VCaP (cell line): ENCODE results near the gene DCTPP1.

Experiments used
- H3K27ac ChIP-seq: fragments of 450-650 bp; 2 replicates; pipeline ENCODE4 v1.5.1; 2017
- TF ChIP-seq, protein P1 (sequence below): fragments of 450-650 bp; conservative IDR thresholded peaks from 2 replicates; pipeline ENCODE4 v1.5.1; 2017; ENCODE audit warnings: mild to moderate bottlenecking, moderate library complexity

The DCTPP1 gene

GRCh38 chr16:30381291-30382041 lies 48.4 kb downstream of the DCTPP1 start:
- TF ChIP-seq, protein P1, sequence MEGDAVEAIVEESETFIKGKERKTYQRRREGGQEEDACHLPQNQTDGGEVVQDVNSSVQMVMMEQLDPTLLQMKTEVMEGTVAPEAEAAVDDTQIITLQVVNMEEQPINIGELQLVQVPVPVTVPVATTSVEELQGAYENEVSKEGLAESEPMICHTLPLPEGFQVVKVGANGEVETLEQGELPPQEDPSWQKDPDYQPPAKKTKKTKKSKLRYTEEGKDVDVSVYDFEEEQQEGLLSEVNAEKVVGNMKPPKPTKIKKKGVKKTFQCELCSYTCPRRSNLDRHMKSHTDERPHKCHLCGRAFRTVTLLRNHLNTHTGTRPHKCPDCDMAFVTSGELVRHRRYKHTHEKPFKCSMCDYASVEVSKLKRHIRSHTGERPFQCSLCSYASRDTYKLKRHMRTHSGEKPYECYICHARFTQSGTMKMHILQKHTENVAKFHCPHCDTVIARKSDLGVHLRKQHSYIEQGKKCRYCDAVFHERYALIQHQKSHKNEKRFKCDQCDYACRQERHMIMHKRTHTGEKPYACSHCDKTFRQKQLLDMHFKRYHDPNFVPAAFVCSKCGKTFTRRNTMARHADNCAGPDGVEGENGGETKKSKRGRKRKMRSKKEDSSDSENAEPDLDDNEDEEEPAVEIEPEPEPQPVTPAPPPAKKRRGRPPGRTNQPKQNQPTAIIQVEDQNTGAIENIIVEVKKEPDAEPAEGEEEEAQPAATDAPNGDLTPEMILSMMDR, result no peak
- H3K27ac ChIP-seq, result no peak overlapping the region

GRCh38 chr16:30380803-30381208 lies 49.0 kb downstream of the DCTPP1 start:
- TF ChIP-seq, protein P1, result no peak
- H3K27ac ChIP-seq, result no peak overlapping the region

DNA sequence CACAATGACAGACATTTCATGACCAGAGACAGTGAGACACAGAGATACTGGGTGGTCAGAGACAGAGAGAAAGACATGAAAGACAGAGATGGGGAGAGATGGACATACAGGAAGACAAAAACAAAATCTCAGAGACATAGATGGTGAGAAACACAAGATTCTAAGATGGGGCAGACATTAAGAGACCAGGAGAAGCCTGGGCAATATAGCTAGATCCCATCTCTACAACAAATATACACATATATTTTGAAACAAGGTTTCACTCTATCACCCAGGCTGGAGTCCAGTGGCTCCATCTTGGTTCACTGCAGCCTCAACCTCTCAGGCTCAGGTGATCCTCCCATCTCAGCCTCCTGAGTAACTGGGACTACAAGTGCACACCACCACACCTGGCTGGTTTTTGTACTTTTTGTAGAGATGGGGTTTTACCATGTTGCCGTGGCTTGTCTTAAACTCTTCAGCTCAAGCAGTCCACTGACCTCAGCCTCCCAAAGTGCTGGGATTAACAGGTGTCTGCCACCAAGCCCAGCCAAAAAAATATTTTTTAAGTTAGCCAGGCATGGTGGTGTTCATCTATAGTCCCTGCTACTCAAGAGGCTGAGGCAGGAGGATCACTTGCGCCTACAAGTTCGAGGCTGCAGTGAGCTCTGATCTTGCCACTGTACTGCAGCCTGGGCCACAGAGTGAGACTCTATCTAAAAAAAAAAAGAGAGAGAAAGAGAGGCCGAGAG lies 49.6 kb downstream of the DCTPP1 start:
- TF ChIP-seq, protein P1, result no peak
- H3K27ac ChIP-seq, result no peak overlapping the region

- TF ChIP-seq, protein P1, result no peak
- peak overlapping the region; percentile 93 for H3K27ac ChIP-seq
These were observed 50.6 kb downstream of the DCTPP1 start for GRCh38 chr16:30379158-30379783.

DNA sequence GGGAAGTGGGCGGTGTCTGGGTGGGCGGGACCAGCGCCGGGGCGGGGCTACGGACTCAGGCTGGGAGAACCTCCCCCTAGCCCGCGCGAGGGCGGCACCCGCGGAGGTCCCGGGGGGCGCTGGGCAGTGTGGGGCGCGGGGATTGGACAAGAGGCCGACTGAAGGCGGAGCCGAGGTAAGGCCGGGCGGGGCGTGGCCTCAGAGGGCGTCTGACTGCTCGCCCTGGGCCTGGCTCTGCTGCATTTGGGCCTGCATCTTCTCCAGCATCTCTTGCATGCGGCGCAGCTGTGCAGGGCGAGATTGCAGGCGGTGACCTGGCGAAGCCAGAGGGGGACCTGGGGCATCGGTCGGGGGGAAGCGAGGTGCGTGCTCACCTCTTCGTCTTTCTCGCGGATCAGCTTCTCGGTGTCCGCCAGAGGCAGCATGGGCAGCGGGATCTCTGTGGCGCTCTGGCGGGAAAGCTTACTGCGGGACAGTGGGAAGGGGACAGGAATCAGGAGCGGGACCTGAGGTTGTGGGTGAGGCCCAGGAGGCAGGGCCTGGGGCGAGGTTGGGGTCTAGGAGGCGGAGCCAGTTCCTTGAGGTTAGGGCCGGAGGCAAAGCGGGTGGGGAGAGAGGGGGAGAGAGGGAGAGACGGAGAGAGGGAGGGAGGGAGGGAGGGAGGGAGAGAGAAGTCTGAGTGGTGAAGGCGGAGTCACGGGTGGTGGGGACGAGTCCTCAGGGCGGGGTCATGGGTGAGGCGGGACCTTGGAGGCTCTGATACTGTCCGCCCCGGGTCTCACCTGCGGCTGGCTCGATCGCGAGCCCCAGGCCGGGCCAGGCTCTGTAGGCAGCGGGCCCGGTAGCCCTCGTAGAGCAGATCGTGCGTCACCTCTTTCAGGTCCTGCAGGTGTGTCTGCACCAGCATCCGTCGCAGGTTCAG lies 51.3 kb downstream of the DCTPP1 start:
- TF ChIP-seq, protein P1, result no peak
- H3K27ac ChIP-seq, result peak overlapping the region; percentile 93

- H3K27ac ChIP-seq, result peak overlapping the region; percentile 93
- TF ChIP-seq, protein P1, result no peak
These were observed 52.0 kb downstream of the DCTPP1 start for GRCh38 chr16:30377812-30378235.
